IMR-90 (cell line): ENCODE results near the gene DGKB. TPM values are rescaled to one million over a fixed set of nuclear protein-coding genes. Genes with fewer than 3 reads are reported as not detected.

Source experiments
- ATAC-seq: fragments of 200-7000 bp; cut with Tn5 transposase; 2 replicates; pipeline ENCODE4 v1.9.1; 2020; ENCODE audit warnings: low read depth, mild to moderate bottlenecking, moderate library complexity
- BruUV-seq: library from RNA; stranded (reverse); fragments of 400-500 nt; replicated peaks from 2 replicates; lab custom pipeline; 2021; lab: Mats Ljungman, UMichigan
- CTCF ChIA-PET: fragments of 300-600 bp; formaldehyde crosslinking; extraction: SDS; loops from one replicate; lab custom pipeline; 2021; ENCODE audit warnings: antibody characterized with exemption; lab: Yijun Ruan, JAX
- POLR2A ChIA-PET: fragments of 300-600 bp; sonication (Branson Sonifier 250); formaldehyde crosslinking; loops from one replicate; lab custom pipeline; 2022; ENCODE audit warnings: antibody characterized with exemption; ENCODE audit not compliant: unreplicated experiment; lab: Charles Lee
- DNase-seq: peaks from one replicate; pipeline ENCODE4 v3.0.0; 2013
- H2AFZ ChIP-seq: replicated peaks from 2 replicates; pipeline ENCODE3; 2013; ENCODE audit warnings: low read length, mild to moderate bottlenecking; ENCODE audit not compliant: poor library complexity
- H2AK5ac ChIP-seq: 2 replicates; pipeline ENCODE4 v1.6.1; 2013; ENCODE audit warnings: low read depth, low read length, inconsistent platforms
- H2AK9ac ChIP-seq: replicated peaks from 2 replicates; pipeline ENCODE3; 2013; ENCODE audit warnings: mild to moderate bottlenecking, low read depth, low read length, moderate library complexity; ENCODE audit not compliant: poor library complexity
- H2BK120ac ChIP-seq: 2 replicates; pipeline ENCODE4 v1.6.1; 2013; ENCODE audit warnings: low read depth, low read length, inconsistent platforms
- H2BK15ac ChIP-seq: 3 replicates; pipeline ENCODE4 v1.6.1; 2013; ENCODE audit warnings: low read depth, low read length, inconsistent platforms
- H2BK20ac ChIP-seq: 2 replicates; pipeline ENCODE4 v1.6.1; 2013; ENCODE audit warnings: low read depth, mild to moderate bottlenecking, inconsistent platforms, low read length, moderate library complexity
- H2BK5ac ChIP-seq: 2 replicates; pipeline ENCODE4 v1.6.1; 2013; ENCODE audit warnings: mild to moderate bottlenecking, low read depth, low read length, inconsistent platforms; ENCODE audit not compliant: poor library complexity, severe bottlenecking
- H3K14ac ChIP-seq: replicated peaks from 2 replicates; pipeline ENCODE4 v1.6.1; 2013; ENCODE audit warnings: low read depth, low read length, inconsistent platforms
- H3K18ac ChIP-seq: 2 replicates; pipeline ENCODE4 v1.6.1; 2013; ENCODE audit warnings: low read depth, low read length, control low read depth
- H3K23ac ChIP-seq: 2 replicates; pipeline ENCODE4 v1.6.1; 2013; ENCODE audit warnings: low read depth, low read length, inconsistent platforms
- H3K27ac ChIP-seq: 2 replicates; pipeline ENCODE4 v1.5.1; 2013; ENCODE audit warnings: mild to moderate bottlenecking, control low read depth, low read length; ENCODE audit not compliant: insufficient read depth
- H3K27me3 ChIP-seq: 2 replicates; pipeline ENCODE4 v1.6.1; 2013; ENCODE audit warnings: low read length; ENCODE audit not compliant: control insufficient read depth, insufficient read depth
- H3K36me3 ChIP-seq: 2 replicates; pipeline ENCODE4 v1.6.1; 2013; ENCODE audit warnings: low read length, mixed read lengths; ENCODE audit not compliant: control insufficient read depth, insufficient read depth
- H3K4ac ChIP-seq: 2 replicates; pipeline ENCODE4 v1.6.1; 2013; ENCODE audit warnings: low read depth, low read length, inconsistent platforms
- H3K4me1 ChIP-seq: 2 replicates; pipeline ENCODE4 v1.6.1; 2013; ENCODE audit warnings: low read length, mixed read lengths; ENCODE audit not compliant: control insufficient read depth, insufficient read depth
- H3K4me2 ChIP-seq: 2 replicates; pipeline ENCODE4 v1.6.1; 2013; ENCODE audit warnings: low read depth, mild to moderate bottlenecking, control low read depth, low read length, moderate library complexity
- H3K4me3 ChIP-seq: 2 replicates; pipeline ENCODE4 v1.5.1; 2013; ENCODE audit warnings: low read depth, mild to moderate bottlenecking, control low read depth, low read length, moderate library complexity; ENCODE audit not compliant: insufficient read depth
- H3K56ac ChIP-seq: 2 replicates; pipeline ENCODE4 v1.6.1; 2013; ENCODE audit warnings: low read length, inconsistent platforms; ENCODE audit not compliant: insufficient read depth; ENCODE audit errors: extremely low read depth
- H3K79me1 ChIP-seq, 2 experiments: 2 replicates each; pipeline ENCODE4 v1.6.1; 2013; ENCODE audit warnings: low read length in 2 of 2, inconsistent platforms in 1 of 2, low read depth in 1 of 2
- H3K9ac ChIP-seq: 2 replicates; pipeline ENCODE4 v1.6.1; 2013; ENCODE audit warnings: low read depth, low read length, control low read depth
- H3K9me1 ChIP-seq: 2 replicates; pipeline ENCODE4 v1.6.1; 2013; ENCODE audit warnings: low read length, inconsistent platforms; ENCODE audit not compliant: insufficient read depth
- H3K9me3 ChIP-seq: 2 replicates; pipeline ENCODE4 v1.6.1; 2013; ENCODE audit warnings: low read length; ENCODE audit not compliant: control insufficient read depth, insufficient read depth
- H4K20me1 ChIP-seq: 2 replicates; pipeline ENCODE4 v1.6.1; 2013; ENCODE audit warnings: low read length, inconsistent platforms; ENCODE audit not compliant: insufficient read depth
- H4K5ac ChIP-seq: 2 replicates; pipeline ENCODE4 v1.6.1; 2013; ENCODE audit warnings: mild to moderate bottlenecking, low read depth, low read length, control low read depth
- H4K8ac ChIP-seq, 2 experiments: 2 replicates each; pipeline ENCODE4 v1.6.1; 2013; ENCODE audit warnings: low read depth in 2 of 2, low read length in 2 of 2, control low read depth in 1 of 2, inconsistent platforms in 1 of 2
- H4K91ac ChIP-seq: 2 replicates; pipeline ENCODE4 v1.6.1; 2013; ENCODE audit warnings: low read depth, low read length, inconsistent platforms; ENCODE audit not compliant: insufficient read depth
- CEBPB ChIP-seq: IDR thresholded peaks from 2 replicates; pipeline ENCODE4 v1.6.1; 2012; ENCODE audit warnings: low read depth, low read length, improper control_type of control experiment
- CHD1 ChIP-seq: IDR thresholded peaks from 2 replicates; pipeline ENCODE4 v1.6.1; 2012; ENCODE audit warnings: low read depth, low read length, improper control_type of control experiment
- CTCF ChIP-seq: conservative IDR thresholded peaks from 2 replicates; pipeline ENCODE4 v1.5.1; 2012; ENCODE audit warnings: mild to moderate bottlenecking, low read depth, low read length, improper control_type of control experiment
- FOS ChIP-seq: fragments of 150-350 bp; IDR thresholded peaks from 2 replicates; pipeline ENCODE4 v1.6.1; 2016; ENCODE audit warnings: low read depth, low read length
- MAFK ChIP-seq: IDR thresholded peaks from 2 replicates; pipeline ENCODE4 v1.6.1; 2012; ENCODE audit warnings: low read depth, low read length, improper control_type of control experiment
- MAZ ChIP-seq: IDR thresholded peaks from 2 replicates; pipeline ENCODE4 v1.6.1; 2012; ENCODE audit warnings: low read depth, mild to moderate bottlenecking, low read length, improper control_type of control experiment, moderate library complexity, borderline replicate concordance
- NFE2L2 ChIP-seq: fragments of 150-350 bp; IDR thresholded peaks from 2 replicates; pipeline ENCODE4 v1.6.1; 2016; ENCODE audit warnings: low read depth, mild to moderate bottlenecking, low read length
- POLR2A ChIP-seq: IDR thresholded peaks from 2 replicates; pipeline ENCODE4 v1.6.1; 2012; ENCODE audit warnings: mild to moderate bottlenecking, low read depth, low read length
- RAD21 ChIP-seq: IDR thresholded peaks from 2 replicates; pipeline ENCODE4 v1.6.1; 2012; ENCODE audit warnings: low read length, improper control_type of control experiment
- RCOR1 ChIP-seq: IDR thresholded peaks from 2 replicates; pipeline ENCODE4 v1.6.1; 2012; ENCODE audit warnings: mild to moderate bottlenecking, low read length, improper control_type of control experiment; ENCODE audit not compliant: insufficient replicate concordance
- RFX5 ChIP-seq: IDR thresholded peaks from 2 replicates; pipeline ENCODE4 v1.8.0; 2012; ENCODE audit warnings: low read depth, mild to moderate bottlenecking, low read length, moderate library complexity
- SMC3 ChIP-seq: fragments of 150-350 bp; IDR thresholded peaks from 2 replicates; pipeline ENCODE4 v1.6.1; 2016; ENCODE audit warnings: low read depth, mild to moderate bottlenecking, antibody characterized with exemption, low read length, moderate library complexity
- dilution Hi-C: fragments of 300-500 bp; cut with HindIII; formaldehyde crosslinking; loops from one replicate; pipeline ENCODE4 v1.14.3; 2018; ENCODE audit warnings: low sequenced_read_pairs; ENCODE audit not compliant: unreplicated experiment
- in situ Hi-C: fragments of 300-500 bp; cut with MboI; formaldehyde crosslinking; loops from 3 replicates; pipeline ENCODE4 v1.14.3; 2019; ENCODE audit warnings: low sequenced_read_pairs, inconsistent platforms, mixed read lengths
- intact Hi-C: fragments of 100-400 bp; cut with micrococcal nuclease; formaldehyde crosslinking; loops from 2 replicates; pipeline ENCODE4 v1.10.0; 2022
- polyA plus RNA-seq, 3 experiments: library from polyadenylated mRNA; depleted of rRNA; stranded (reverse); fragments of >200 nt; gene quantifications; 2 replicates each; pipeline ENCODE4 v1.2.3, GENCODE V29; 2012; ENCODE audit warnings: low replicate concordance in 1 of 3
- total RNA-seq: library from RNA; depleted of rRNA; stranded (reverse); fragments of >200 nt; gene quantifications from 2 replicates; pipeline ENCODE4 v1.2.3, GENCODE V29; 2012
- TF ChIP-seq, protein P1 (sequence below): fragments of 150-350 bp; IDR thresholded peaks from 2 replicates; pipeline ENCODE4 v1.6.1; 2017; ENCODE audit warnings: mild to moderate bottlenecking, antibody characterized with exemption, low read length, low read depth
- TF ChIP-seq, protein P2 (sequence below): fragments of 150-350 bp; IDR thresholded peaks from 2 replicates; pipeline ENCODE4 v1.6.1; 2016; ENCODE audit warnings: low read depth, mild to moderate bottlenecking, low read length, moderate library complexity, borderline replicate concordance

The DGKB gene
- total and polyA plus RNA-seq, 2 of the 4 experiments (the other 2 are of a cell fraction): not detected

DNA sequence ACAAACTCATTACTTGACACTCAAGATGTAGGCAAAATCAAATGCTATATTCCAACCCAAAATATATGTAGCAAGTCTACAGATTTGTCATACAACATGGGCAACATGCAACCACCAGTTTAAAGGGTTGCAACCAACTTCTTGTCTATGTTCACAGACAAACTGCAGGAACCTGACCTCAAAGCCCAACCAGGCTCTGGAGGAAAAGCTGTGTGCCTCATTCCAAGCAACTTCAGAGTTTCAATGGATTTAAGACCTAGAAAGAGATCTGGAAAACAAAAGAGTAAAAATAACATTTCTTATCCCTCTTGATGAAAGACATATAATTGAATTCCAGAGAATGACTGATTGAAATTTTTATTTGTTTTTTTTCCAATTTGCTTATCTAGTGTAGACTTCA, 612.6 kb downstream of the DGKB start:
- no TSS peak for BruUV-seq

More for the DNA sequence above, 612.6 kb downstream of the DGKB start:
- Histone ChIP-seq H3K27ac (no peak overlapping the region), H4K8ac (no peak overlapping the region), H2BK120ac (no peak overlapping the region), H3K27me3 (no peaks in the 10 kb centered on the region), H2BK15ac (no peak overlapping the region), H3K56ac (no peak overlapping the region), H2AK5ac (no peak overlapping the region), H4K5ac (no peak overlapping the region), H3K9me3 (no peaks in the 10 kb centered on the region), H2AFZ (no peak overlapping the region), H2BK5ac (no peak overlapping the region), H4K91ac (no peak overlapping the region), H3K36me3 (no peaks in the 10 kb centered on the region), H3K4me3 (no peak overlapping the region), H3K9me1 (no peaks in the 10 kb centered on the region), H3K79me1 (no peaks in the 10 kb centered on the region), H3K18ac (no peak overlapping the region), H3K4me1 (no peaks in the 10 kb centered on the region), H4K20me1 (no peaks in the 10 kb centered on the region), H2AK9ac (no peak overlapping the region), H3K9ac (no peak overlapping the region), H3K14ac (no peak overlapping the region), H2BK20ac (no peak overlapping the region), H3K4ac (no peak overlapping the region), H3K23ac (no peak overlapping the region), H3K4me2 (no peak overlapping the region)
- no peak for DNase-seq
- no peak for ATAC-seq
- in situ Hi-C loops: no loop called here
- dilution Hi-C loops: no loop called here
- TF ChIP-seq CHD1 (no peak), RCOR1 (no peak), NFE2L2 (no peak), SMC3 (no peak), FOS (no peak), MAZ (no peak), POLR2A (no peak), RFX5 (no peak), RAD21 (no peak), CEBPB (no peak), MAFK (no peak), CTCF (no peak)
- TF ChIP-seq, protein P1, sequence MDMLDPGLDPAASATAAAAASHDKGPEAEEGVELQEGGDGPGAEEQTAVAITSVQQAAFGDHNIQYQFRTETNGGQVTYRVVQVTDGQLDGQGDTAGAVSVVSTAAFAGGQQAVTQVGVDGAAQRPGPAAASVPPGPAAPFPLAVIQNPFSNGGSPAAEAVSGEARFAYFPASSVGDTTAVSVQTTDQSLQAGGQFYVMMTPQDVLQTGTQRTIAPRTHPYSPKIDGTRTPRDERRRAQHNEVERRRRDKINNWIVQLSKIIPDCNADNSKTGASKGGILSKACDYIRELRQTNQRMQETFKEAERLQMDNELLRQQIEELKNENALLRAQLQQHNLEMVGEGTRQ: no peak
- TF ChIP-seq, protein P2, sequence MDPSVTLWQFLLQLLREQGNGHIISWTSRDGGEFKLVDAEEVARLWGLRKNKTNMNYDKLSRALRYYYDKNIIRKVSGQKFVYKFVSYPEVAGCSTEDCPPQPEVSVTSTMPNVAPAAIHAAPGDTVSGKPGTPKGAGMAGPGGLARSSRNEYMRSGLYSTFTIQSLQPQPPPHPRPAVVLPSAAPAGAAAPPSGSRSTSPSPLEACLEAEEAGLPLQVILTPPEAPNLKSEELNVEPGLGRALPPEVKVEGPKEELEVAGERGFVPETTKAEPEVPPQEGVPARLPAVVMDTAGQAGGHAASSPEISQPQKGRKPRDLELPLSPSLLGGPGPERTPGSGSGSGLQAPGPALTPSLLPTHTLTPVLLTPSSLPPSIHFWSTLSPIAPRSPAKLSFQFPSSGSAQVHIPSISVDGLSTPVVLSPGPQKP: no peak
- ChIA-PET POLR2A (no interaction called here), CTCF (no interaction called here)
- intact Hi-C loops: no loop called here
